Uterus (tissue), 2 donors: Measurements from ENCODE around the gene SUPT4H1.

Experiments
- POLR2A ChIP-seq, 2 donors: fragments of 450-650 bp; IDR thresholded peaks; one replicate each; pipeline ENCODE4 v1.6.1; 2016; ENCODE audit warnings: antibody characterized with exemption in 2 of 2, mild to moderate bottlenecking in 1 of 2, moderate library complexity in 1 of 2
- TF ChIP-seq, protein P1 (sequence below), 4 experiments: fragments of 200-600 bp in 2 of 4; fragments of 450-650 bp in 2 of 4; sonication (generic) in 2 of 4; IDR thresholded peaks; one replicate each; pipeline ENCODE4 v1.5.1; 2016 to 2019; ENCODE audit warnings: antibody characterized with exemption in 4 of 4, mild to moderate bottlenecking in 2 of 4, moderate library complexity in 1 of 4

DNA sequence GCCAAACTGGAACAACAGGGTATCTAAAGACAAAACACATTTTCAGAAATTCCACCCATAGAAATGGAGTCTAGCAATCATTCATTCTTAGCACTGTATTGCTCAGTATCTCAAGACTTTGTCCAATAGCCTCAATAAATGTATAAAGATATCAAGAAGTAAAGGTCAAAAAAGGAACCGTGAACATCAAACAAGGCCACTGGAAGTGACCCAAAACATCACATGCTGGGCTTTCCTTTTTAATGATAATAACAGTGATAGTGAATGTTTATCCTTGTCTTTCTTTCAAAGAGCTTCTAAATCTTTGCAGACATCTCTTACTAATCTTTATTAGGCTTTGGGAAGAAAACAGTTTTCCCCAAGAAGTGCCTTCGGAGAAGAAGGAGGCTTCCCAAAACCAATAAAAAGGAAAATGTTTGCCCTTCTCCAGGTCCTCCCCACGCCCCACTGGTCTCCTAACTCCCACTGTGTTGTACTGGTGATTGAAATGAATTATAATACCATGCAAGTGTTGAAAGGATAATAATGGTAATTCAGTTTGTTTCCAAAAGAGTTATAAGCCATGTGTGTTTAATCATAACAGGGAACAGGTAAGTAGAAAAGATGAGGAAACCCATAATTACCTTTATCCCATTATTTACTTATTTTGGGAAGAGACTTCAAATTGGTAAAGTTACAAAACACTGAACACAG is 46.7 kb upstream of the SUPT4H1 start:
- TF ChIP-seq, protein P1, sequence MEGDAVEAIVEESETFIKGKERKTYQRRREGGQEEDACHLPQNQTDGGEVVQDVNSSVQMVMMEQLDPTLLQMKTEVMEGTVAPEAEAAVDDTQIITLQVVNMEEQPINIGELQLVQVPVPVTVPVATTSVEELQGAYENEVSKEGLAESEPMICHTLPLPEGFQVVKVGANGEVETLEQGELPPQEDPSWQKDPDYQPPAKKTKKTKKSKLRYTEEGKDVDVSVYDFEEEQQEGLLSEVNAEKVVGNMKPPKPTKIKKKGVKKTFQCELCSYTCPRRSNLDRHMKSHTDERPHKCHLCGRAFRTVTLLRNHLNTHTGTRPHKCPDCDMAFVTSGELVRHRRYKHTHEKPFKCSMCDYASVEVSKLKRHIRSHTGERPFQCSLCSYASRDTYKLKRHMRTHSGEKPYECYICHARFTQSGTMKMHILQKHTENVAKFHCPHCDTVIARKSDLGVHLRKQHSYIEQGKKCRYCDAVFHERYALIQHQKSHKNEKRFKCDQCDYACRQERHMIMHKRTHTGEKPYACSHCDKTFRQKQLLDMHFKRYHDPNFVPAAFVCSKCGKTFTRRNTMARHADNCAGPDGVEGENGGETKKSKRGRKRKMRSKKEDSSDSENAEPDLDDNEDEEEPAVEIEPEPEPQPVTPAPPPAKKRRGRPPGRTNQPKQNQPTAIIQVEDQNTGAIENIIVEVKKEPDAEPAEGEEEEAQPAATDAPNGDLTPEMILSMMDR (IDR thresholded peaks at IDR 0.05): no peak
- no peak for TF ChIP-seq POLR2A (IDR thresholded peaks at IDR 0.05)
